NT2/D1 (cell line): ENCODE results near the gene GPR39.
"Not testable (repeated sequence)": the region's sequence is repeated elsewhere in the genome, so short reads cannot be mapped to it uniquely, and the experiment has no call there.

Experiments used
- DNase-seq: peaks from one replicate; pipeline ENCODE4 v3.0.0-alpha.2; 2011; ENCODE audit warnings: low read depth, low spot score
- H3K27me3 ChIP-seq: 2 replicates; pipeline ENCODE4 v1.6.0; 2011; ENCODE audit warnings: mild to moderate bottlenecking; ENCODE audit not compliant: insufficient read length, insufficient read depth
- H3K36me3 ChIP-seq: 2 replicates; pipeline ENCODE4 v1.6.1; 2011; ENCODE audit warnings: mild to moderate bottlenecking, low read length, mixed read lengths; ENCODE audit not compliant: insufficient read depth, insufficient read length
- H3K4me1 ChIP-seq: 2 replicates; pipeline ENCODE4 v1.5.1; 2011; ENCODE audit not compliant: insufficient read depth, insufficient read length
- H3K4me3 ChIP-seq: 2 replicates; pipeline ENCODE4 v1.5.1; 2011; ENCODE audit warnings: low read depth; ENCODE audit not compliant: insufficient read length
- H3K9ac ChIP-seq: 2 replicates; pipeline ENCODE4 v1.6.0; 2011; ENCODE audit warnings: low read depth; ENCODE audit not compliant: insufficient read length
- H3K9me3 ChIP-seq: 2 replicates; pipeline ENCODE4 v1.5.1; 2011; ENCODE audit warnings: mild to moderate bottlenecking, low read length; ENCODE audit not compliant: insufficient read depth
- SUZ12 ChIP-seq: IDR thresholded peaks from 2 replicates; pipeline ENCODE4 v1.6.1; 2011; ENCODE audit not compliant: insufficient read length, insufficient read depth; ENCODE audit errors: extremely low read depth
- YY1 ChIP-seq: IDR thresholded peaks from 2 replicates; pipeline ENCODE4 v1.6.1; 2011; ENCODE audit not compliant: insufficient read length, insufficient read depth
- ZNF274 ChIP-seq: IDR thresholded peaks from 2 replicates; pipeline ENCODE4 v1.6.1; 2011; ENCODE audit warnings: mild to moderate bottlenecking, low read depth, low read length

GPR39 gene

DNA sequence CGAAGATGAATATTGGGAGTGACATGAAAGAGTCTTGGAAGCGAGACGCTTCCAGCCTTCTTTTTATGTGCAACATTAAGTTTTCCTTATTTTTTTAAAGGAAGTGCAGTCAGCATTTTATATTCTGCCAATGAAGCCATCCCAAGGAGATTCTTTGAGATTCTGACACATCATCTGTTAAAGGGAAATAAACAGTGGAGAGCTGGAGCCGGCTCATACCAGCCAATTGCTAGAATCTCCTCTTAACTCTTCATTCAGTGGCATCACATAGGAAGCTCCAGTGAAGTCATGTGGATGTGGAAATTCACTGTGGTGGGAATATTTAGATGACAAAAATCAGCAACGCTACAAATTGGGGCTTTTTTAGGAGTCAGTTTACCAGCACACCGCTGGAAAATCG, 23.7 kb upstream of the GPR39 start:
- Histone ChIP-seq H3K4me1 (no peaks in the 10 kb centered on the region), H3K27me3 (peaks cover 27% of the 10 kb centered on the region), H3K4me3 (no peak overlapping the region), H3K36me3 (no peaks in the 10 kb centered on the region), H3K9me3 (no peaks in the 10 kb centered on the region), H3K9ac (no peak overlapping the region)
- TF ChIP-seq ZNF274 (no peak), SUZ12 (no peak), YY1 (no peak)
- DNase-seq = no peak

DNA sequence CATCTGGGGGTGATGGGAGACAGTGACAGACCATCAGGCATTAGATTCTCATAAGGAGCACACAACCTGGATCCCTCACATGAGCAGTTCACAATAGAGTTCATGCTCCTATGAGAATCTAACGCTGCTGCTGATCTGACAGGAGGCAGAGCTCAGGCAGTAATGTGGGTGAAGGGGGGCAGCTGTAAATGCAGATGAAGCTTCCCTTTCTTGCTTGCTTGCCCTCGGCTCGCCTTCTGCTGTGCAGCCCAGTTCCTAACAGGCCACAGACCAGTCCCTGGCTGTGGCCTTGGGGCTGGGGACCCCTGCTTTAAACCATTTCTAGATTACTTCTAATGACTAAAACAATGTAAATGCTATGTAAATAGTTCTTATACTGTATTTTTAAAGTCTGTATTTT, 19.6 kb upstream of the GPR39 start:
- H3K4me1 ChIP-seq, H3K9ac ChIP-seq, H3K4me3 ChIP-seq, DNase-seq, H3K9me3 ChIP-seq, H3K36me3 ChIP-seq: not testable (repeated sequence)
- peaks cover 11% of the 10 kb centered on the region for H3K27me3 ChIP-seq

GRCh38 chr2:132400169-132400900, 16.3 kb upstream of the GPR39 start:
- no peak for DNase-seq

GRCh38 chr2:132400901-132401240, 15.7 kb upstream of the GPR39 start:
- no peaks in the 10 kb centered on the region for H3K36me3 ChIP-seq
- no peak overlapping the region for H3K4me3 ChIP-seq
- H3K9me3 ChIP-seq = no peaks in the 10 kb centered on the region
- H3K9ac ChIP-seq = no peak overlapping the region
- no peaks in the 10 kb centered on the region for H3K4me1 ChIP-seq
- DNase-seq = no peak
- no peaks in the 10 kb centered on the region for H3K27me3 ChIP-seq
- TF ChIP-seq YY1 (no peak), ZNF274 (no peak), SUZ12 (no peak)

More at GRCh38 chr2:132400169-132400900, 16.3 kb upstream of the GPR39 start:
- no peak overlapping the region for H3K4me3 ChIP-seq
- no peaks in the 10 kb centered on the region for H3K27me3 ChIP-seq
- no peak overlapping the region for H3K9ac ChIP-seq
- TF ChIP-seq ZNF274 (no peak), YY1 (no peak)
- no peaks in the 10 kb centered on the region for H3K4me1 ChIP-seq
- no peaks in the 10 kb centered on the region for H3K36me3 ChIP-seq
- H3K9me3 ChIP-seq = no peaks in the 10 kb centered on the region

DNA sequence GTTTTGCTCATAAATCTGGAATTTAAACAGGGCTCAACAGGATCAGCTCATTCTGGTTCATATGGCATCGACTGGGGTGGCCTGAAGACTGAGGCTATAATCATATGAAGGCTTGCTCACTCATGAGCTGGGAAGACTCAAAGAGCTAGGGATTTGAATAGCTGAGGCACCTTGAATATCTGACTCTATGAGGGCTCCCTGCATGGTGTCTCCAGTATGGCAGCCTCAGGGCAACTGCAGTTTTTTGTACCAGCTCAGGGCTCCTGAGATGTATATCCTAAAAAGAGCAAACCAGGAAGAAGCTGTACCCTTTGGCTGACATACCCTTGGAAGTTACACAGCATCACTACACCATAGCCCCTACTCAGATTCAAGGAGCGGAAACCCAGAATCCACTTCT, 15.3 kb upstream of the GPR39 start:
- Histone ChIP-seq H3K27me3 (no peaks in the 10 kb centered on the region), H3K9me3 (no peaks in the 10 kb centered on the region), H3K36me3 (no peaks in the 10 kb centered on the region), H3K4me3 (no peak overlapping the region), H3K4me1 (no peaks in the 10 kb centered on the region), H3K9ac (no peak overlapping the region)
- no peak for TF ChIP-seq YY1
- no peak for TF ChIP-seq ZNF274
- TF ChIP-seq SUZ12 = no peak
- DNase-seq = no peak

DNA sequence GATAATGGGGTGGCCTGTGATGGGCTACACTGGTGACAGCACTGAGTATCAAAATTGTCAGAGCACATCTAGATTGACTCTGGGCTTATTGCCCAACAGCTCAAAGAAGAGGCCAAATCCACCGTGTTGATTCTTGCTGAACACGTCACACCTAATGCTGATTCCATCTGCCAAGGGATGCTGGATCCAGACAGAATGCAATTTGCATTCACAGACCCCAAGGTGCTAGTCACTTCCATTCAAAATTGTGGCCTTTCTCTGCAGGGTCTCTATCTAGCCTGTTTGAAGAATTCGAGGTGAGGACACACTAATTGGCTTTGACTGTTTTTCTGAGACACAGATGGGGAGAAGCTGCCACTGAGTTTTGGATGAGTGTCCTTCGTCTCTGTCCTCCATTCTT, 13.5 kb upstream of the GPR39 start:
- no peaks in the 10 kb centered on the region for H3K36me3 ChIP-seq
- H3K27me3 ChIP-seq = no peaks in the 10 kb centered on the region
- no peak for TF ChIP-seq ZNF274
- no peak for TF ChIP-seq SUZ12
- no peak for TF ChIP-seq YY1
- no peaks in the 10 kb centered on the region for H3K9me3 ChIP-seq
- no peaks in the 10 kb centered on the region for H3K4me1 ChIP-seq
- no peak overlapping the region for H3K9ac ChIP-seq
- no peak for DNase-seq
- H3K4me3 ChIP-seq = no peak overlapping the region

DNA sequence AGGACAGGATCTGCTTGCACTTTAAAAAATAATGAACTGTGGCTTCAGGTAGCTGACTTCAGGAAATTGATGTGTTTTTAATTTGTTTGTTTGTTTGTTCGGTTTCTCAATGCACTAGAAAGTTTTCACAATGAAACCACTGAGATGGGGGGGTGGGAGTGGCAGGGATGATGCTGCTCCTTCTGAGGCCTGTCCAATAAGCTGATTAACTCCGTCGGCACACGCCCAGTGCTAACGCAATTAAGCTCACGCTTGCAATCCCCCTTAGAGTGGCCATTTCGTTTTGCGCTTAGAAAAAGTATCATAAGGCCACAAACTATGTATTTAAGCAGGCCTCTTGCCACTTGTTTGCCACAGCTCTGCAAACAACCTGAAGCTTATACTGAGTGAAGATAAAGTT, 12.5 kb upstream of the GPR39 start:
- no peak for TF ChIP-seq YY1
- no peak for TF ChIP-seq ZNF274
- no peak for TF ChIP-seq SUZ12
- Histone ChIP-seq H3K27me3 (no peaks in the 10 kb centered on the region), H3K4me1 (no peaks in the 10 kb centered on the region), H3K9me3 (no peaks in the 10 kb centered on the region), H3K9ac (no peak overlapping the region), H3K4me3 (no peak overlapping the region), H3K36me3 (no peaks in the 10 kb centered on the region)
- no peak for DNase-seq

GRCh38 chr2:132407784-132408183, 8.8 kb upstream of the GPR39 start:
- Histone ChIP-seq H3K36me3 (no peaks in the 10 kb centered on the region), H3K9ac (no peak overlapping the region)

More at GRCh38 chr2:132407784-132408183, 8.8 kb upstream of the GPR39 start:
- Histone ChIP-seq H3K27me3 (no peaks in the 10 kb centered on the region), H3K4me1 (no peaks in the 10 kb centered on the region), H3K9me3 (no peaks in the 10 kb centered on the region), H3K4me3 (no peak overlapping the region)
- no peak for TF ChIP-seq SUZ12
- TF ChIP-seq YY1 = no peak
- TF ChIP-seq ZNF274 = no peak
- DNase-seq = no peak
